Stimulated activated naive CD8-positive, alpha-beta T cell treated with anti-CD3 and anti-CD28 coated beads, Interleukin-15, Interleukin-2, amounts not matched to agents 100 ng/mL and 50 ng/mL, for 24 hours (primary cell): ENCODE results near the gene AMHR2.
A peak's percentile ranks its signal among the peaks of the same experiment; 100 is the strongest.

Experiments
- H3K27ac Mint-ChIP-seq: one replicate; pipeline ENCODE4 v1.8.0; 2021; ENCODE audit warnings: mild to moderate bottlenecking, mixed read lengths
- H3K27me3 Mint-ChIP-seq: one replicate; pipeline ENCODE4 v1.8.0; 2021; ENCODE audit warnings: mixed read lengths
- H3K36me3 Mint-ChIP-seq: one replicate; pipeline ENCODE4 v1.8.0; 2021; ENCODE audit warnings: low read depth, mixed read lengths
- H3K4me1 Mint-ChIP-seq: one replicate; pipeline ENCODE4 v1.8.0; 2021; ENCODE audit warnings: low read depth, mixed read lengths
- H3K4me3 Mint-ChIP-seq: one replicate; pipeline ENCODE4 v1.8.0; 2021; ENCODE audit warnings: mild to moderate bottlenecking, mixed read lengths
- H3K9me3 Mint-ChIP-seq: one replicate; pipeline ENCODE4 v1.8.0; 2021; ENCODE audit warnings: mixed read lengths

The AMHR2 gene

GRCh38 chr12:53474819-53475218 lies 51.2 kb downstream of the AMHR2 start:
- peak overlapping the region; percentile 38 for H3K4me3 Mint-ChIP-seq
- H3K4me1 Mint-ChIP-seq: peaks cover 66% of the 10 kb centered on the region

DNA sequence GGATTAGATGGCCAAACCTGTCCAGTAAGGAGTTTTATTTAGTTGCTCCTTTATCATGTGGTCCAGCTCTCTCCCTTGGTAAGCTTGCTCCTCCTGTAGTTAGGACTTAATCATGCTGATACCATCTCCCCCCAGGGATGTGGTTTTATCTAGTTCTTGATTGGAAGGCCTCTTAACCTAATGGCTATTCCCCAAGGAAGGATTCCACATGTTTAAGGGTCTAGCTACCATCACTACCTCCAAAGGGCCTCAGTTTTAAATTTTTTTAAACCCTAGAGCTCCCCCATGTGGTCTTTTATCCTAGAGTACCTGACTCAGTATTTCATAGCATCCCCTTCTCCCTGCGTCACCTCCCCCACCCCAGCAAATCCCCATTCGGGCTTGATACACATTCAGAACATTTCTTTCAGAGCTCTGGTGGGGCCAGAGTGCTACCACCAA lies 53.1 kb downstream of the AMHR2 start:
- Mint-ChIP-seq H3K4me3 (no peak overlapping the region), H3K27ac (peak overlapping the region; percentile 45), H3K4me1 (peaks cover 55% of the 10 kb centered on the region), H3K36me3 (peaks cover 84% of the 10 kb centered on the region), H3K27me3 (no peaks in the 10 kb centered on the region), H3K9me3 (no peaks in the 10 kb centered on the region)

More at GRCh38 chr12:53474819-53475218, 51.2 kb downstream of the AMHR2 start:
- no peaks in the 10 kb centered on the region for H3K9me3 Mint-ChIP-seq
- H3K36me3 Mint-ChIP-seq: peaks cover 88% of the 10 kb centered on the region
- H3K27me3 Mint-ChIP-seq: no peaks in the 10 kb centered on the region
- H3K27ac Mint-ChIP-seq: peak overlapping the region; percentile 90

GRCh38 chr12:53478865-53479264 lies 55.2 kb downstream of the AMHR2 start:
- peak overlapping the region; percentile 49 for H3K27ac Mint-ChIP-seq
- H3K4me3 Mint-ChIP-seq: no peak overlapping the region
- H3K36me3 Mint-ChIP-seq: peaks cover 75% of the 10 kb centered on the region
- H3K27me3 Mint-ChIP-seq: no peaks in the 10 kb centered on the region
- H3K4me1 Mint-ChIP-seq: peaks cover 36% of the 10 kb centered on the region
- H3K9me3 Mint-ChIP-seq: no peaks in the 10 kb centered on the region

GRCh38 chr12:53479331-53479730 lies 55.7 kb downstream of the AMHR2 start:
- no peaks in the 10 kb centered on the region for H3K9me3 Mint-ChIP-seq
- H3K27ac Mint-ChIP-seq: peak overlapping the region; percentile 49
- H3K4me3 Mint-ChIP-seq: no peak overlapping the region
- H3K36me3 Mint-ChIP-seq: peaks cover 75% of the 10 kb centered on the region
- peaks cover 31% of the 10 kb centered on the region for H3K4me1 Mint-ChIP-seq
- H3K27me3 Mint-ChIP-seq: no peaks in the 10 kb centered on the region

DNA sequence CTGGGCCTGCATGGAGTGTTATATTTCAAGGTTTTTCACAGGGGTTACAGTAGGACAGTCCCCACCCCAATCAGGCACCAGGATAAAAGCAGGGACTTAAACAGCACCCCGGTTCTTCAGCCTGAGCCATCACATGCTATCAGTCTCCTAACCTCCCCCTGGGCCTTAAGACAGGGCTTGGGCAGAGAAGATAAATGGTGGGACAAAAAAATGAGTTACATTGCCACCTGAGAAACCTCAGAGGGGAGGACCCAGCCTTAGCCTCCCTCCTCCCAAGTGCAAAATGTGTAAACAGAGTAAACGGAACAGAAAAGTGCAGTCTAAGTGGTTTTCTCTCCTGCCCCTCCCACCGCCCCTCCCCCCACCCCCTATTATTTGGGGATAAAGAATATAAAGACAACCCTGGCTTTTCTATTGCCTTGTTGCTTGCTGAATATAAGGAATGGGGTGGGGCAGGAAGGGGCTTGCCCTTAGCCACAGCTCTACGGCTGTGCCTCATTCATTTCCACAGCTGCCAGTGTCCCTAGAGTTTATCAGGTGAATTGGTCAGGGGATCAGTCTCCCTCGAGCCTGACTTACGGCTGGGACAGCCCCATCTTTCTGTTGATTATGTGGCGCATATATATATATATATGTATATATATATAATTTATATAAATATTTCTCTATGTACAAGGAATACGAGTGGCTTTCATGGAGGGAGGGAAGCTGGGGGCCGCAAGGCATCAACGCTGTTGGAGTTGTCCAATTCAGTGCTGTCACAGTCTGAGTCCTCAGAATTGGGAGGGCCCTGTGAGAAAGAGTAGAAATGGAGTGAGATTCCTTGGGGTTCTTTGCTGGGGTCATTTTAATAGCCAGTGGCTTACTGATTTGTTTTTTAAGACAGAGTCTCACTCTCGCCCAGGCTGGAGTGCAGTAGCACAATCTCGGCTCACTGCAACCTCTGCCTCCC lies 57.1 kb downstream of the AMHR2 start:
- Mint-ChIP-seq H3K4me1 (peaks cover 21% of the 10 kb centered on the region), H3K27me3 (no peaks in the 10 kb centered on the region), H3K4me3 (no peak overlapping the region), H3K9me3 (no peaks in the 10 kb centered on the region), H3K27ac (peak overlapping the region; percentile 40), H3K36me3 (peaks cover 70% of the 10 kb centered on the region)
